Vagina (tissue), 2 donors: ENCODE results near the gene POLR2A. TPM values are rescaled to one million over a fixed set of nuclear protein-coding genes. Genes with fewer than 3 reads are reported as not detected.
A peak's percentile ranks its signal among the peaks of the same experiment; 100 is the strongest.

Experiments used
- DNase-seq, 2 donors: peaks; one replicate each; pipeline ENCODE4 v3.0.0-alpha.2; 2017; ENCODE audit errors: extremely low spot score in 2 of 2
- H3K27ac ChIP-seq: fragments of 200-600 bp; sonication (generic); one replicate; pipeline ENCODE4 v1.5.1; 2019
- H3K27me3 ChIP-seq: fragments of 200-600 bp; sonication (generic); one replicate; pipeline ENCODE4 v1.5.1; 2019
- H3K36me3 ChIP-seq, 2 donors: fragments of 200-600 bp; sonication (generic); one replicate each; pipeline ENCODE4 v1.5.1; 2017 to 2019
- H3K4me1 ChIP-seq: fragments of 200-600 bp; sonication (generic); one replicate; pipeline ENCODE4 v1.5.1; 2019
- H3K4me3 ChIP-seq, 2 donors: fragments of 200-600 bp; sonication (generic); 1 replicate in 1 of 2; 2 replicates in 1 of 2; pipeline ENCODE4 v1.5.1; 2016 to 2019
- H3K9me3 ChIP-seq: fragments of 200-600 bp; sonication (generic); one replicate; pipeline ENCODE4 v1.5.1; 2019
- CTCF ChIP-seq, 3 experiments: fragments of 450-650 bp in 2 of 3; fragments of 200-600 bp in 1 of 3; sonication (generic) in 1 of 3; IDR thresholded peaks; one replicate each; pipeline ENCODE4 v1.5.1; 2017 to 2019; ENCODE audit warnings: antibody characterized with exemption in 3 of 3, mild to moderate bottlenecking in 2 of 3, moderate library complexity in 2 of 3
- POLR2A ChIP-seq, 2 donors: fragments of 450-650 bp; IDR thresholded peaks; one replicate each; pipeline ENCODE4 v1.6.1; 2017; ENCODE audit warnings: antibody characterized with exemption in 2 of 2, mild to moderate bottlenecking in 2 of 2, moderate library complexity in 2 of 2
- POLR2AphosphoS5 ChIP-seq, 2 donors: sonication (generic); formaldehyde crosslinking; IDR thresholded peaks; one replicate each; pipeline ENCODE4 v1.9.0; 2017; ENCODE audit warnings: antibody characterized with exemption in 2 of 2, mild to moderate bottlenecking in 2 of 2, low read depth in 1 of 2; ENCODE audit not compliant: insufficient read depth in 1 of 2
- intact Hi-C: fragments of 100-400 bp; cut with DNase I; formaldehyde crosslinking; loops from one replicate; pipeline ENCODE4 v1.15.1; 2023
- total RNA-seq: library from RNA; depleted of rRNA; stranded (reverse); fragments of >200 nt; gene quantifications from one replicate; pipeline ENCODE4 v1.2.3, GENCODE V29; 2016

Gene POLR2A
- total RNA-seq, 1 donor from 2014 or later: 118 TPM

GRCh38 chr17:7437950-7438614 lies 46.1 kb upstream of the POLR2A start:
- Histone ChIP-seq H3K27ac (peak overlapping the region; percentile 81), H3K4me3 (peak overlapping the region; percentile 34 to 49), H3K9me3 (no peaks in the 10 kb centered on the region), H3K4me1 (peaks cover 56% of the 10 kb centered on the region), H3K27me3 (no peaks in the 10 kb centered on the region), H3K36me3 (no peaks in the 10 kb centered on the region)
- intact Hi-C loops: loop anchor here (2.0 to 5.0 kb wide), 3 partner anchors 47 to 119 kb away; partner anchors contain the start of genes KCTD11, POLR2A and TNFSF13
- peak in 1 of 2 donors; percentile 69 for TF ChIP-seq POLR2AphosphoS5 (IDR thresholded peaks at IDR 0.05; ENCODE audit: insufficient read depth in 1 of 2, low read depth in 1 of 2)
- TF ChIP-seq POLR2A (IDR thresholded peaks at IDR 0.05): no peak
- no peak for TF ChIP-seq CTCF (IDR thresholded peaks at IDR 0.05)
- no peak for DNase-seq

GRCh38 chr17:7438656-7439460 lies 45.3 kb upstream of the POLR2A start:
- H3K4me3 ChIP-seq: peak overlapping the region; percentile 46 to 49
- no peaks in the 10 kb centered on the region for H3K9me3 ChIP-seq
- H3K36me3 ChIP-seq: no peaks in the 10 kb centered on the region
- no peaks in the 10 kb centered on the region for H3K27me3 ChIP-seq
- TF ChIP-seq POLR2A (IDR thresholded peaks at IDR 0.05) (no peak), CTCF (IDR thresholded peaks at IDR 0.05) (no peak), POLR2AphosphoS5 (IDR thresholded peaks at IDR 0.05; ENCODE audit: insufficient read depth in 1 of 2, low read depth in 1 of 2) (no peak)
- intact Hi-C loops: loop anchor here (2.0 to 5.0 kb wide), 3 partner anchors 46 to 118 kb away; partner anchors contain the start of genes KCTD11, POLR2A and TNFSF13
- DNase-seq: no peak
- peak overlapping the region; percentile 81 for H3K27ac ChIP-seq
- H3K4me1 ChIP-seq: peaks cover 56% of the 10 kb centered on the region

- Histone ChIP-seq H3K27me3 (no peaks in the 10 kb centered on the region), H3K4me3 (peak within 1 kb of the TSS; percentile 46 to 49), H3K9me3 (no peaks in the 10 kb centered on the region), H3K4me1 (peaks cover 62% of the 10 kb centered on the region), H3K36me3 (no peaks in the 10 kb centered on the region), H3K27ac (peak within 1 kb of the TSS; percentile 81)
- TF ChIP-seq POLR2A (IDR thresholded peaks at IDR 0.05) (no peak), POLR2AphosphoS5 (IDR thresholded peaks at IDR 0.05; ENCODE audit: insufficient read depth in 1 of 2, low read depth in 1 of 2) (no peak), CTCF (IDR thresholded peaks at IDR 0.05) (no peak)
- intact Hi-C loops: loop anchor here (2.0 to 5.0 kb wide), 3 partner anchors 45 to 118 kb away; partner anchors contain the start of genes KCTD11, POLR2A and TNFSF13
- no peak for DNase-seq
These were observed 44.6 kb upstream of the POLR2A start, which contains the start of gene FGF11 for GRCh38 chr17:7439462-7440112. FGF11 (plus strand) TSS chr17:7439512; CDS start chr17:7439621, 109 bp downstream.

- no peaks in the 10 kb centered on the region for H3K36me3 ChIP-seq
- H3K4me1 ChIP-seq: peaks cover 68% of the 10 kb centered on the region
- H3K9me3 ChIP-seq: no peaks in the 10 kb centered on the region
- DNase-seq: no peak
- peak overlapping the region; percentile 81 for H3K27ac ChIP-seq
- H3K27me3 ChIP-seq: no peaks in the 10 kb centered on the region
- TF ChIP-seq CTCF (IDR thresholded peaks at IDR 0.05) (no peak), POLR2AphosphoS5 (IDR thresholded peaks at IDR 0.05; ENCODE audit: insufficient read depth in 1 of 2, low read depth in 1 of 2) (no peak), POLR2A (IDR thresholded peaks at IDR 0.05) (no peak)
- peak overlapping the region; percentile 46 to 49 for H3K4me3 ChIP-seq
- intact Hi-C loops: no loop called here
These were observed 43.9 kb upstream of the POLR2A start for GRCh38 chr17:7440113-7440833.
